ENCODE measurements around the gene MEF2D.

MEF2D gene

DNA sequence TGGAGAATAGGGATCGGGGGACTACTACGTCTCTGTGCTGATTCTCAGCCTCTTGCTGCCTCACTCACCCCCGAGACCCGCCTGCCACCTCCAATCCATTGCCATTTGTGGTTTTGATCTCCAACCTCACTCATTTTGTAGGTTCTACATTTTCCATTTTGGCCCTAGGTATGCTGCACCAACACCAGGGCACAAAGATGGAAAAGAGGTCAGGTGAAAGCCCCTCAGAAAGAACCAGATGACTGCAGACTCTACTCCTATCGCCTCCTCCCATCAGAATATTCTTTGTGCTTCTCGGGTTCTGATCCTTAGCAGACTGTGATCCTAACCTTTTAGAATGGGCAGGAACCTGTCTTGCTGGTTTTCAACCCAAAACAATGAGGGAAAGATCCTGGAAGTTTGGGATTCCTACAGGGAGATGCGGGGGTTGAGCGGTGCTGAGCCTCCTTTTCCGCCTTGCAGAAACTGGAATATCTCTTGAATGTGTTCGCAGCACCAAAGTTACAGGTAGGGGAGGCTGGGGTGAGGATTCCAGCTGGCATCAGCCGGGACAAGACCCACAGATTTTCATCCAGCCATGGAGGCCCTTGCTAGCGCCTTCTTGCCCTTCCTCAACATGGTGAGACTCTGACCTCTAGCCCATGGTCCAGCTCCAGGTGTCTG is 78.5 kb downstream of the MEF2D start:
- DNase-seq = no peak

DNA sequence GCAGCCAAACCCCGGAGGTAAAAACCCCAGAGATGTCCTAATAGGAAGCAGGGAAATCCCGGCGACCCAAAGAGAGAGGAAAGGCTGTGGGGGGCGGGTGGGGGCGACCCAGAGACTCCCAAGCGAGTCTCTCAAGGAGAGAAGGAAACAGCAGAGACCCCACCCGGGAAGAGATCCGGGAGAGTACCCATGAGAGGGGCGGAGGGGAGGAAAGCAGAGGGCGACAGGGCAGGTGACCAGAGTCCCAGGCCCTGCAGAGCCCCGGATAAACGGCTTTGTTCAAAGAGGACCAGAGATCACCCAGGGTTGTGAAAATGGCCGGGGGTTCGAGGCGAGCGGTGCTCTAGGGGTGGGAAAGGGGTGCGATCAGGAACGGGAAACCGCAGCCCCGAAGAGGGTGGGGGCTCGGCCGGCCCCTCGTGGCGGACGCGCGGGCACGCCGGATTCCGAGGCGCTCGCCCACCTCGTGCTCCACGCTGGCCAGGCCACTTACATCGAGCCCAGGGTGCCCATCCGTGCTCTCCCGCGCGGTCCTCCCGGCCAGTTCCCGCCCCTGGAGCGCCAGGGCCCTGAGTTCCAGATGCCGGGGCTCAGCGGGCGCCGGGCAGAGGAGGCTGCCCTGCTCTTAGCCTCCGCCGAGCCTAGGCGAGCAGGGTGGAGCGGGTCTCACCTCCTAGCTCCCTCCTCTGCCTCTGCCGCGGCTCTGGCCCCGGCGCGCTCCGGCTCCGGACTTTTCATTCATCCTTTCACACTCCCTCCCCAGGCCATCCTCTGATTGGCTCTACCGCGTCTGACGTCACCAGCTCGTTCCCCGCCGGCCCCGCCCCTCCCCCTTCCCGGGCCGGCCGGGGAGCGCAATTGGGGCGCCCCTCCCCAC is 79.3 kb downstream of the MEF2D start:
- DNase-seq = peak; percentile 64

DNA sequence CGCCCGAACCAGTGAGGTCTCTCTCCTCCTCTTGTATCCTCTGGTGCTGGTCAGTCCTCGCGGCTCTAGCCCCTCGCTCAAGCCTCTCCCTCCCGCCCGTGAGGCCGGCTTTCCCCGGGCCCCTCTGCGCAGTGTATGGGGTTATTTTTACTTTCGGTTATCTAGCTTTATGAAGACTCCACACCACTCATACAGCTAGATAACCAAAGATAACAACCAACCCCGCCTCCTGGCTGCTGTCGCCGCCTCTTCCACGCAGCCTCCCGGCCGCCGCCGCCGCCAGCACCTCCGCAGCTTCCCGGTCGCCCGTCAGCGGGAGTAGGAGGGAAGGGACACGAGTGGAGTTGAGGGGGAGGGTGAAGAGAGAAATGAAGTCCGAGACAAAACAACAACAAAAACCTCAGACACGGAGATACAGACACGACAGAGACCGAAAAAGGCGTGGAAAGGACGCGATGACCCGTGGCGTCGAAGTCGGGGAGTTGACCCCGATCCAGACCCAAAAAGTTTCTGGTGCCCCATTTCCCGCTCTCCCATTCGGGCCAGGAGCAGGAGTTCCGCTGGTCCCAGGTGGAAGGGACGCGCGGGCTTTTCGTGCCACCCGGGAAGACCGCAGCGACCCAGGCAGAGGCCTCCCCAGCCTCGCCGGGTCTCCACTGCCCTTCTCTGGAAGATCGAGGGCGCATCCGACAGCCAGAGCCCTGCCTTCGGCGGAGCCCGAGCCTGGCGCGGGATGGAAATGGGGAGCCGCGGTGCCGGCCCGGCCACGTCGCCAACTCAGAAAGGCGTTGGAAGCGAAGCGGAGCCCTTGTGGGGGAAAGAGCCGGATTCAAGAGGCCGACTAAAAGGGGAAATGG is 80.1 kb downstream of the MEF2D start:
- DNase-seq = peak; percentile 55

DNA sequence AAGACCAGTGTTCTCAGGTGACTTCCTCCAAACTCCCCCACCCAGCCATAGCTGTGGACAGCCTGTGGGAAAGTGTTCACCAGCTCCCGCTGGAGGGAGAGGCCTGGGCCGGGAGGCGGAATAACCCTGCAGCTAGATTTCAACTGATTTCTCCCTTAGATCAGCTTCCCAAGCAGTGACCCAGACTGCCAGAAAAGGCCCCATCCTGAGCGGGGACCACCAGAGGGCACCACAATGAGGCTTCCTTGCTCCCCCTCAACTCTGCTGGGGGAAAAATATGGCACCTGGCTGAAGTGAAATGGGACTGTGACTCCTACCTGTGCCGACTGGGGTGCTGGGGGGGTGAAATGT is 80.7 kb downstream of the MEF2D start:
- DNase-seq = peak; percentile 33

DNA sequence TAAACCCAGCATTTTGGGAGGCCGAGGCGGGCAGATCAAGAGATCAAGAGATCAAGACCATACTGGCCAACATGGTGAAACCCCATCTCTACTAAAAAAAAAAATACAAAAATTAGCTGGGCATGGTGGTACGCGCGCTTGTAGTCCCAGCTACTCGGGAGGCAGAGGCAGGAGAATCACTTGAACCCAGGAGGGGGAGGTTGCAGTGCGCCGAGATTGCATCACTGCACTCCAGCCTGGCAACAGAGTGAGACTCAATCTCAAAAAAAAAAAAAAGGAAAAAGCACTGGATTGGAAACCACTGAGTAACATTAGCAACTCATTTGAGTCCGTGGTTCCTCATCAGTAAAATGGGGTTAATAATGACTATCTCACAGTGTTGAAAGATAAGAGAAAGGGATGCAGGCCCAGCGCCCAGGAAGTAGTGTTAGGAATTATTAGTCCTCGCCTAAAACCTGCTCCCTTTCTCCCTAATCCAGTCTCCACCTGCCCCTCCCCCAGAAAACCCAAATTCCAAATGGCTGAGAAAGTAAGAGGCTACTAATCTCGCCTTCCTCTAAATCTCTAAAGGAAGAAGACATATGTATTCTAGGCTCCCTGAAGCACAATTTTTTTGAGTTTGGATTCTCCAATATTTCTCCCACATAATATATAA is 82.0 kb downstream of the MEF2D start:
- no peak for DNase-seq

DNA sequence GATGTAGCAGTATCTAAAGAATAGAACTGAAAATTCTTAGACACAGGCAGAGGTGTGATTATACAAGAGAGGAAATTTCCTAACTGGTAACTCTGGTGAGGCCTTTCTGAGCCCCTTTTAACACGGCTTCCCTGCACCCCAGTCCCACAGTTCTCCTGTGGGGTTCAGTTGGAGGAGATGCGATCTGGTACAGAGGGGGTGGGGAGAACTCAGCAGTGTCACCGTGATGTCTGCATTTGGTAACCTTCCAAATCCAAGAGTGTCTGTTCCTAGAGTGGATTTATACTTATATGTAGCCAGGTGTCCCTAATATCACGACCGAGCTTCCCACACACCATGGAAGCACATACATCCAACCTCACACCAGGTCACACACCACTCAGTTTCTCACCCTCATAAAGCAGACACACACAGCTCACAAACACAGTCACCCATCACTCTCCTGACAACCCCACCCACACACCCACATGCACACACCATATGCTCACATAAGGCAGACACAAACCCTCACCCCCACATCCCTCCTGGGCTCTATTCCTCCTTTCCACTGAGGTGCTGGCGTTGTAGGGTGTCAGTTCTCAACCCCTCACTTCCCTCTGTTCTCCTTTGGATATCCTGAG is 83.1 kb downstream of the MEF2D start:
- no peak for DNase-seq

DNA sequence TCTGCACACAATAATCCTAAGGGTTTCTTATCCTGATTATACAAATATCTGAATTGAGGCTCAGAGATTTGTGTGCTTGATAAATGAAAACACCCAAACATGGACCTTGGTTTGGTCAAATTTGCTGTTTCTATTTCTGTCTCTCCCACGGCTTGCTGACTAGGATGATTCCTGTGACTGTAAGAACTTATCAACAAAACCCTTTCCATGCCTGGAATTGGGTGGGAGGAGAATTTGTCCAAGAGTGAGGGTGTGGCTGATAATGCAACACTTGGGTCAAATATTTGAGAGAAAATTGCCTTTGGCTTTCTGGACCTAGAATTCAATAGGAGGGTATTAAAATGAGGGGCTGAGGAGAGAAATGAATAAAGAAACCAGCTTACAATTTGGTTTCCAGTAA is 83.6 kb downstream of the MEF2D start:
- no peak for DNase-seq

DNA sequence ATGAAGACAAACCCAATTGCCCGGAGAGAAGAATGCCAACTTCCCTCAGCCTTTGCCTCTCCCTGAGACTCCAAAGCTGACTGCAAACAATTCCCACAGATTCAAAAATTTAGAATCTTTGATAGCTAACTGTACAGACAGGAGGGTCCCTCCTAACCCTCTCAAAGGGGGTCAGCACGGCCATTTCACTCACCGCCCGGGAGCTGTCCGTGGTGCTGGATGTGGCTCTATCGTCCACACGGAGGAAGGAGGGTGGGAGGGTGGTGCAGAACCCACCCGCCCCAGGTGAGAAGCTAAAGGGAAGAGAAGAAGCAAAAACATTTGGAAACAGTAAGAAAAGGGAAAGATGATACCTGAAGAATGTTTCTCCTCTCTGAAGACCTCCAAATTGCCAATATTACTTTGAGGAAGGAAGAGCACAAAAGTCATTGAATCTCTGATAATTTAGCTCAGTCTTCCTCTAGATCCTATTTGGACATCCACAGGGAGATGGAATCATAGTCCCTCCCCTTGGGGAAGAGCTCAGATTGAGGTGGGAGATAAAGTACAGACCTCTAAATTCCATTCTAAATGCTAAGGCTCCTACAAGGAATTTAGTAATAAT is 86.0 kb downstream of the MEF2D start:
- DNase-seq = no peak
